Effector CD4-positive, alpha-beta T cell (primary cell): ENCODE measurements around the gene MIER1.
"Not testable (repeated sequence)": the region's sequence is repeated elsewhere in the genome, so short reads cannot be mapped to it uniquely, and the experiment has no call there.

Experiments used
- DNase-seq: peaks from one replicate; pipeline ENCODE4 v3.0.0-alpha.2; 2020
- total RNA-seq: gene quantifications from one replicate; lab custom pipeline; 2026; lab: John Stamatoyannopoulos, UW

The MIER1 gene
- 190 reads per million, percentile 92 among the genes with 10 or more reads in this experiment for total RNA-seq

DNA sequence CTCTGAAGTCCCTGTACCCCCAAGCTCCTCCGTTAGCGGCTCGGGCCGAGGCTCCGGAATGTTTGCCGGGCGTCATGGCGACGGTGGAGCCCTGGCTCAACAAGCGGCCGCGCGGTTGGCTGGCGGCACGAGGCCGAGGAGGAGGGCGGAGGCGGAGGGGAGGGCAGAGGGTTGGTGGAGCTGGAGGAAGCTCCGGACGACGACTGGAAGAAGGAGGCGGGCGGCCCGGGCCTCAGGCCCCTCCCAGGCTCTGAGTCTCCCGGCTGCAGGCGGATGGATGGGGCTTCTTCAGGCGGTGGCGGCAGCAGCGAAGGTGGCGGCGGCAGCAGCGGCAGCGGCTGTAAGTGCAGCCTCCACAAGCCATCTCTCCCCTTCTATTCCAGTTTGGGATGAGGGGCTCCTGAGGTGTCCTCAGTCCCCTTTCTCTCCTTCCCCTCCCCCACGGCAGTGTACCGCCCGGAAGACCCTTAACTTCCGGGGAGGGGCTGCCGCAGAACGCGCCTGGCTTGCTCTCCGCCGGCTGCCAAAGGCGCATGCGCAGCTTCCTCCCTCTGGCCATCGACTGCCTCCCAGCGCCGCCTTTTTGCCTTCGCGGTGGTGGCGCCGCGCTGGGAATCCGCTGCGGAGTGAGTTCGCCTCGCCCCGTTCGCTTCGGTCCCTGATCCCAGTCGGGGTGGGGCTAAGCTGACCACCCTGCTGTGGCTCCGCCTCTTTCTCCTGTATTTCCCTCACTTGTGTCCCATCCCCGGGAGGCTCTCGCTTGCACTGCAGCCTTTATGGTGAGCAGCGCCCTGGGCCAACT lies at the start of gene MIER1, which contains the start of gene DNAI4:
Gene MIER1 (plus strand): TSS at position 235 of the 802 bp plus-strand sequence. CDS start 39 bp downstream, at position 274.
Gene DNAI4 (minus strand): TSS at position 101 of the 802 bp plus-strand sequence. CDS start 25 bp downstream, at position 76.
- DNase-seq: peak; percentile 95

DNA sequence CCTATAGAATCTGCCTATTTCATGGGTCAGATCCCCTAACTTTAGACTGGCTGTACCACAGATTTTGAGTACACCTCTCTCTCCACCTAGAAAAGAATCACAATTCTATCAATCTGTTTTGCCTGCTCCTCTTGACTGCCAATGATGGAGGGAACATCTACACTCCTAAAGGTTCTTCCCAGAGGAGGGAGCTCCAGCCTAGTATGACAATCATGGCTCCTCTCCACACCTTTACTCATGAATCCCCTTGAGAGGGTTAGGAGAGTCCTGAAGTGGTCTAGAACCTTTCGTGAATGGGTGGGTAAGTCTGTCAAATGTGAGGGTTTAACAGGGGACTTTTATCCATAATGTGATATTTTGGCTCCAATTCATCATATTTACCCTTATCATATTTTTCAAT lies 48.1 kb upstream of the MIER1 start:
- no peak for DNase-seq

DNA sequence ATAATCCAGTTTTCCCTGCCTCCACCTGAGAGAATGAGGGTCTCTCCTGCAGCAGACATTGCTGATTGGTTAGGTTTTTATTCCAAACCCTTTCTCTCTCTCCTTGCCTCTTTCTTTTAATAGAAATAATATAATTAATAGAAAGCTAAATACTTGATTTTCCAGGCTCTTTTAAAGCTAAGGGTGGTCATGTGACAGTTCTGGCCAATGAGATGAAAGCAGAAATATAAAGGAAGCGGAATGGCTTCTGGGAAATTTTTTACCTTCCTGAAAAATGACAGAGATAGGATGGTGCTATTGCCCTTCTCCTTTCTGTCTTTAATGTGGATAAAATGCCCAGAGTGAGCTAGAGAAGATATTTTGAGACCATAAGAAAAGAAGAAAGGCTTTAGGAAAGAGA lies 35.8 kb upstream of the MIER1 start:
- no peak for DNase-seq

DNA sequence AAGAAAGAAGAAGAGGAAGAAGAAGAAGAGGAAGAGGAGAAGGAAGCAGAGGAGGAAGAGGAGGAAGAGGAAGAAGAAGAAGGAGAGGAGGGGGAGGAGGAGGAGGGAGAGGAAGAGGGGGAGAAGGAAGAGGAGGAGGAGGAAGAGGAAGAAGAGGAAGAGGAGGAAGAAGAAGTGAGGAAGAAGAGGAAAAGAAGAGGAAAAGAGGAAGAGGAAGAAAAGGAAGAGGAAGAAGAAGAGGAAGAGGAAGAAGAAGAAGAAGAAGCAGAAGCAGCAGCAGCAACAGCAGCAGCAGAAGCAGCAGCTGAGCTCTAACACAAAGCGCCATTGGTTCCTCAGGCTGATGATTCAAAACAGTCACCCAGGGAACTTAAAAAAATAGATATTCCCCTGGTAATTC lies 34.2 kb upstream of the MIER1 start:
- no peak for DNase-seq

DNA sequence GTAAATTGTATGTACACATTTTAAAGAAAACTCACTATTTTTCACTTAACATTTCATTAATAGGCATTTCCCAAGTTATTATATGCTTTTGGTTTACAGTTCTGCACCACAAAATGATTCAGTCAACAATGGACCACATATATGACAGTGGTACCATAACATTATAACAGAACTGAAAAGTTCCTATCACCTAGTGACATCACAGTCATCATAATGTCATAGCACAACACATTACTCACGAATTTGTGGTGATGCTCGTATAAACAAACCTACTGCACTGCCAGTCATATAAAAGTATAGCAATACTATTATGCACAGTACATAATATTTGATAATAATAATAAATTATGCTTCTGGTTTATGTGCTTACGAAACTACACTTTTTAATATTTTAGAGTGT lies 31.1 kb upstream of the MIER1 start:
- no peak for DNase-seq

DNA sequence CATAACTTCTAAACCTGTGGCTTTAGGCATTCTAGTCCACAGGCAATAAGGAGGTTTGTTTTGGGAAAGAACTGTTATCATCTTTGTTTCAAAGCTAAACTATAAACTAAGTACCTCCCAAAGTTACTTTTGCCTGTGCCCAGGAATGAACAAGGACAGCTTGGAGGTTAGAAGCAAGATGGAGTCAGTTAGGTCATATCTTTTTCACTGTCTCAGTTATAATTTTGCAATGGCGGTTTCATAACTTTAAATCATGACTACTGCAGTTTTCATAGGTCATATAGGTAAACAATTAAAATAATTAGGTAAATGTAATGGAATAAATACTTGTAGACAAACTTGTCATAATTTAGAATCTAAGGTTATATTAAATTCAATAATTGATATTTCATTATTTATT lies 9.6 kb upstream of the MIER1 start:
- not testable (repeated sequence) for DNase-seq

DNA sequence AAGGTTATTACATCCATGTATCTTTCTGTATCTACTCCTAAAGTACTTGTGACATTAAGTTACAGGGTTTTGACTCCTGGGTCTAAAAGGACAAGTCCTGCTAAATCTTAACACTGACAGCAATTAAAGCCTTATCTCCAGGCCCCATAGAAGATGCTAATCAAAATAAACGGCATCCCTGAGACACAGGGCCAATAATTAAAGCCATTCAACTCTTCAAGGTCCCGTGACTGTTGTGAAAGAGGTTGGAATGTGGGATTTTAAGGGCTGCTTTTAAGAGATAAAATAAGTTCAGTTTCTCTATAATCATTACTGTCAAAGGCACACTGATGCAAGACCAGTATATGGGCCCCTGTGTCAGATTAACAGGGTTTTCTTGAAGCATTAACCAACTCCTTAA lies 8.5 kb upstream of the MIER1 start:
- no peak for DNase-seq

DNA sequence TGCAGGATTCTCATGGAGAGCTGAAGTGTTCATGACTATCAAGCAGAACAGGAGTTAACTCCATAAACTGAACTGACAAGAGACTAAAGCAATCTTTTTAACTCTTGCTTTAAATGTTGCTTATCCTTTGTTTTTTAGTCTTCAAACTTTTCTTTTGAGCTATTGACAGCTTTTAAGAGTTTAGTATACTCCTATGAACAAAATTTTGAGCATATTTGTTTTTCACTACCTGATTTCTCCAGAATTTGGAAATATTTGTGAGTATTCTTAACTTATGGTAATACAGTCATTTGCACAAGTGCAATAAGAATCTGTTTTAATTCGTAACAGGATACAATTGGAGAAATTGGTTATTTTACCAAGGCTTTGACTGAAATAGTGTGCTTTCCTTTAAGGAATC lies 7.3 kb upstream of the MIER1 start:
- no peak for DNase-seq

DNA sequence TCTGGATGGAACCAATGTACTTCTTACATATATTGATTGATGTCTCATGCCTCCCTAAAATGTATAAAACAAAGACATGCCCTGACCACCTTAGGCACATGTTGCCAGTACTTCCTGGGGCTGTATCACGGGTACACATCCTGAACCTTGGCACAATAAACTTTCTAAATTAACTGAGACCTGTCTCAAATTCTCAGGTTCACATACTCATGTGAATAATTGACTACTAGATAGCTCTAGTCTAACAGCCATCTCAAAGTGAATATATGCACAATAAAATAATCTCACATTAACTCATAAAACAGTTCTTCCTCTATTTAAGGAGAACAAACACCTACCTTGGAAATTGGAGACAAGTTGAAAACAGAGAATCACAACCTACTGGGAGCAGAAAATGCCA lies 5.7 kb upstream of the MIER1 start:
- DNase-seq: no peak

DNA sequence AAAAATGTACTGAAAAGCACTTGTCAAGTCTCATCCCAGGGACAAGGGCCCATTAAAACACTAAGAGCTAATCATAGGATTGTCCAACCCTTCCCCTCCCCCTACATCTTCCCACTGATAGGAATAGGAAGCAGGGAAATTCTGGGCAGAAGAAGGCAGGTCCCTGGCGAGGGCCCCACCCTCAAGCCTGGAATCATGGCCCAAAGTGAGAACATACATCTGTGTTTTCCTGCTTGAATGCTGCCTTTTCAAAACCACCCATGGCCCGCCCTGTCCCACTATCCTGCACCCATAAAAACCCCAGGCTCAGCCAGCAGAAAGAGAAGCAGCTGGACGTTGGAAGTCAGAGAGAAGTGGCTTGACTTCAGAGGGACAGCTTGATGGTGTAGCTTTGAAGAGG lies 5.0 kb upstream of the MIER1 start:
- no peak for DNase-seq

DNA sequence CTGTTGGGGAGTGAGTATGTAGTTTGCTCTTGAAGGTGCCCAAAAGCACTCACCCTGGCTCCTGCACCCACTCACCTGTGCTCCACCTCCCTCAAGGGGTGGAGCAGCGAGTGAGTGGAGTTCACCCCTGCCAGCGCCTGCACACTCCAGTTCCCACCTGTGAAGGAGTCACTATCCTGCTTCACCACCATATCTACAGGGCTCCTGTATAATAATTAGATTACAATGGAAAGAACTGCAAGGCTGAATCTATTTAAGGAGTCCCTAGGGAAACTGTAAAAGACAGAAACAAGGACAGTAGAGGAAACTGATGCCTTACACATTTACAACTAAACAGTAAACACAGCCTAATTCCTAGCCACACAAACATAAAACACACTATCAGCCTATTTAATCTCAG lies 4.2 kb upstream of the MIER1 start:
- DNase-seq: no peak

DNA sequence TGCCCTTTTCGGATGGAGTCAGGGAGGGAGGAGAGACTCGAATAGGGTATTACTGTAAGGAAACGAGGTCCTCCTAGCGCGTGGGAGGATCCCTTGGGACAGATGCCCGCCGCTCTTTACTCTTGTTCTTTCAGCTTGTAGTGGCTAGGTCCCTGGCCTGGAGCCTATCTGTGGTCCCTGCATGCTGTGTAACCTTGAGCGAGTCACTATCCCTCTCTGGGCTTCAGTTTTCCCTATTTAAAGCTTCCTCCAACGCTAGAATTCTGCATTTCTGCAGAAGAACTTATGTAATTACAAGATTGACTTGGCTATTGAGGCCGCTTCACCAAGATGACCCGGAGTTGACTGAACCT lies 744 bp downstream of the MIER1 start:
- no peak for DNase-seq

DNA sequence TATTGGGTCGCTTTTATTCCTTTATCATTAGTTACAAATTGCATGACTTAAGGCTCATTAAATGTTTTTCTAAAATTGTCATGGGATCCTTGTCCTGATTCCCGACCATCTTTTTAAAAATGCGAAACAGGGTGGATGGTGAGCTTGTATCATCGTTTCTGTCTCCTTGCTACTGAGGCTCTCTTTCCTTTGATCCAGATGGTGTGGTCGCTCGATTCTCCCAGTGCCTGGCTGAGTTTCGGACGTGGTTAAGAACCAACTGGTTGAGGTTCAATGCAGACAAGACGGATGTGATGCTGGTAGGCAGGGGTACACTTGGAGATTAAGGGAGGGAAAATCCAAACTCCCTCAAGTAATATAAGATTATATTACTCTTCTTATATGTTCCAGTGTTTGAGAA lies 1.2 kb downstream of the MIER1 start:
- DNase-seq: no peak

DNA sequence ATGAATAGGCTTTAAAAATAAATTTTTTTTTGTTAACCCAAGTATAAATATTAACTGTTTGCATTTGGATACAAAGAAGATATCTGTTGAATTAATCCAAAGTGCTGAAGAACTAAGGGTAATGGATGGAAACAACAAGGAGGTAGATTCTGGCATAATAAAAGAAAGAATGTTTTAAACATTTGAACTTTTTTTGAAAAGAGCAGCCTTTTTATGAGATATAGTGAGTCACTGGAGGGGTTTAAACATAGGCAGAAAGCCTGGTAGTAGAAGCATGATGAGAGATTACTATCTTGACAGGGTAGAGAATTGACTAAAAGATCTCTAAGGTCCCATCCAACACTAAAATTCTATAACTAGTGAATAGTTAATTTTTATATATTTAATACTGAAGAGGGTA lies 2.7 kb downstream of the MIER1 start:
- DNase-seq: no peak

DNA sequence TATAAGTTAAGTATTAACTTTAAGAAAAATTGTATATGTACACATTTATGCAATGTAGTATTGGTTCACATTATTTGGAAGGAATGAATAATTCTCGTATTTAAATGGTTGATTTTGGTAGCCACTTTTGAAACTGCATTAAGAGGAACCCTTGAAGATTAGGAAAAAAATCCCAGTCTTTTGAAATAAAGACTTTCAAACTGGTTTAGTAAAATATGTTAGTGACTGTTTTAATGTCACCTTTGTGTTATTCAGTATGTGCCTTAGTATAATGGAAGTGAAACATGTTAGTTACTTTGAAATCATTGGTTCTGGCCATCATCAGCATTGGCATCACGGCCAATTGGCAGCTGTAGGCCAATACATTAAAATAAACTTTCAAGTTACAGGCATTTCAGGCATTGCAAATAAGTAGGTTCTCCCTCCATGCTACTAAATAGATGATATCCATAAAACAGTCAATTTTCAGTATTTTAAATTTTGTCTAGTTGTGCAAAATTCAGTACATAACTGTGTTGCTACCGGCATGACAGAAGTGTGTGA lies 4.4 kb downstream of the MIER1 start:
- DNase-seq: no peak

DNA sequence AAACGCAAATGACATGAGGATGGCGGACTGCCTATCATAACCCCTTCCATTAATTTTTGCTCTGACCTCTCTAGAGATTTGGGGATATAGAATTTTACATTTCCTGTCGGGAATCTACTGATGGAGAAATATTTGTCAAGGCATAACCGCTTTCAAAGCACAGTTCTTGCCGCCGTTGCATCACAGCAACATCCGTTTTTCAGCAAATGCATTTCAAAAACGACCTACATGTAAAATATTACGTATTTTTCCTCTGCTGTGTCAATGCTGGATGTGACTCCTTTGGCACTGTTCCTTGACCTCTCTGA lies 4.9 kb downstream of the MIER1 start:
- DNase-seq: no peak

DNA sequence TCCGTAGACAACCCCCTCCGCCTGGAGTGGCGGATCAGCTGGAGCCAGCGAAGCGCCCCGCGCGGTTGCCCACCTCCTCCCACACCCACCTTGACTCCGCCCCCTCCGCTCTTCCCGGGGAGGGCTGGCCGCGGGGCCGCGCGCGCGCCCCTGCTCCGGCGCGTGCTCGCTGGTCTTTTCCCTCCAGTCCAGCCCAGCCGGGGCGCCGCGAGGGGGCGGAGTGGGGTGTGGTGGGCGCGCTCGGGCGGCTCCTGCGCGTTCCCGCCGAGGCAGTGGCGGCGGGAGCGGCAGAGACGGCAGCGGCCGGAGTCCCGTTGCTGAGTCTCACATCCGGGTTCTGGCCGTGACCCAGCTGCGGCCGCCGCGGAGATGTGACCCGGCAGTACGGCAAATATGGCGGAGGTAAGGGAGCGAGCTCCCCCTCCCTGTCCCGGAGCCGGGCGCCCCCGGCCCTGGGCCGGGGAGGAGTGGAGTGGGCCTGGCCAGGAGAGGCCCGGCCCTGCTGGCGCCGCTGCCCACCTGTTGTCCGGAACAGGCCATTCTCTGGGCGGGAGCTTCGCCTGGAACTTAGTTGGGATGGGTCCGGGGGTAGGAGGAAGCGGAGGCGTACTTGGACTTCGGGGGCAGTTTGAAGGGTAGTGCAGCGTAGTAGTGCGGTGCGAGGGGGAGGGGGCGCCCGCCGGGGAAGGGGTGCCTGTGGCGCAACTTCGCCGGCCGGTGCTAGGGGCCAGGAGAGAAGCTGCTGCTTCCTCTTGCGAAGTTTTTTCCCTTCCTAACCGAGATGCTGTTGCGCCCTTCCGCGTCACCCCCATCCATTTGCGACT lies 5.4 kb downstream of the MIER1 start:
- DNase-seq: peak; percentile 90

DNA sequence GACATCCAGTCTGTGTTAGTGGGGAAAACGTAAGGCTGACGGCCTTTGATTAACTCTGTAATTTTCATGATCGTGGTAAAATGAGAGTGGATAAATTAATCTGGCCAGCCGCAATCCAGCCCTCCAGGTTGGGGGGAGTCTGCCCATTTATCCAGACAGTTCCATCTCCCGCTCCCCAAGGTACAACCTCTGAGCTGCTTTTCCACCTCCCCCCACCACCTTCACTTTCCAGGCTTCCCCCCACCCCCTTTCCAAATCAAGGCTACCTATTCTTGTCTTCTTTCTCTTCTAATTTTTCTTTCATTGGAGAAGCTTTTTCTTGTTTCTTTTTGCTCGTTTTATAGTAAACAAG lies 6.0 kb downstream of the MIER1 start:
- no peak for DNase-seq

DNA sequence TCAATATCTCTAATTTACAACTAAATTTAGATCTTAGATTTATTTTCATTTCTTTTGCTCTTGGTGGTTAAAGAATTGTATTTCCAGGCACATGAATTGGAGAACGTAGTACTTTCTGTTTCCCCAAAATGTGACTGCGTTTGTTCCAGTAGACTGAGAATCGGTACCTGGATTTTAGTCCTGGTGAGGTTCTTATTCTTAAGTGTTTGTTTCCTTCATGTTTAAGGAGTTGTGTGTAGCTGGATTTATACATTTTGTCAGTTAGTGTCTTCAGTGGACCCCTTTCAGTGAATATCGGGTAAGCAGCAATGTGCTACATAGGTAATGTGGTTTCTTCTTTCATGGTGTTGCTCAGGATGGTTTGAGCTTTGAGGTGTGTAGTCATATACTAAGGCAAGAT lies 6.8 kb downstream of the MIER1 start:
- DNase-seq: no peak

DNA sequence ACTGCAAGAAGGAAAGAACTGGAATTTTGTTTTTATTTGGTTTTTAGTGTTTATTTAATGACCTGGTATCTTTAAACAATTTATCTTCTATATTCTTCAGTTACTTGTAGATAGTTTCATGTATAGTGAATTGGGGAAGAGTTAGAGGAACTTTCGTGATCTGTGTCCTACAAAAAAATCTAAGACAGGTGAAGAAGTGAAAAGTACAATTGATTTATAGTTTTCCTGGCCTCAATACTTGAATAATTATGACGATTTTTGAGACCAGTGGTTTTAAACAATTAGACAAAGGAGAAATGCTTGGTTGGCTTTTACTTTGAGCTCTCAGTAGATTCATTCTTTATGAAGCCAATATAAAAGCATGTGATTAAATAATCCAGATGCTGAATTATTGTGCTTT lies 7.5 kb downstream of the MIER1 start:
- no peak for DNase-seq

DNA sequence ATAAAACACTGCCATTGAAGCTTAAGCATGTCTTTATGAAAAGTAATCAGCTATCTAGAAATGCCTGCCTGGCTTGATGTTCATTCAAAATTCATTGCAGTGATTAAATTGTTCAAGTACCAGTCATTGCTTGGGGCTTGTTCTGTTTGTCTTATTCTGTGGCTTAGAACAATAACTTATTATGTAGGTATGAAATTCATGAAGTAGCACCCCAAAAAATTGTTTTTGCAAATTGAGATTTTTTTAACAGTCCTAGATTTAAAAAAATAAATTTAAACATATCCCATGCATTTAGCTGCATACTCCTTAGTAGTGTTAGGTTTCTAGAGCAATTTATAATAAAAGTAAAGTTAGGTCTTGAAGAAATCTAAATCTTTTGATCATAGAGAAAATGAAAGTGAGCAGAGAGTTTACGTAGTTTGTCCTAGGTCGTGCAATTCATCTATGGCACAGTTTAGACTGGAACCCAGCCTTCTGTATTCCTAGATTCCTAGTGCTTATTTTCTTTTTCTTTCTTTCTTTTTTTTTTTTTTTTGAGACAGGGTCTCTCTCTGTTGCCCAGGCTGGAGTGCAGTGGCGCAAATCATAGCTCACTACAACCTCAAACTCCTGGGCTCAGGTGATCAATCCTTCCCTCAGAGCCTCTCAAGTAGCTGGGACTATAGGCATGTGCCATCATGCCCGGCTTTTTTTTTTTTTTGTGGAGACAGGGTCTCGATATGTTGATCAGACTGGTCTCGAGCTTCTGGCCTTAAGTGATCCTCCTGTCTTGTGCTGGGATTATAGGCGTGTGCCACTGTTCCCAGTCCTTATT lies 9.3 kb downstream of the MIER1 start:
- no peak for DNase-seq

DNA sequence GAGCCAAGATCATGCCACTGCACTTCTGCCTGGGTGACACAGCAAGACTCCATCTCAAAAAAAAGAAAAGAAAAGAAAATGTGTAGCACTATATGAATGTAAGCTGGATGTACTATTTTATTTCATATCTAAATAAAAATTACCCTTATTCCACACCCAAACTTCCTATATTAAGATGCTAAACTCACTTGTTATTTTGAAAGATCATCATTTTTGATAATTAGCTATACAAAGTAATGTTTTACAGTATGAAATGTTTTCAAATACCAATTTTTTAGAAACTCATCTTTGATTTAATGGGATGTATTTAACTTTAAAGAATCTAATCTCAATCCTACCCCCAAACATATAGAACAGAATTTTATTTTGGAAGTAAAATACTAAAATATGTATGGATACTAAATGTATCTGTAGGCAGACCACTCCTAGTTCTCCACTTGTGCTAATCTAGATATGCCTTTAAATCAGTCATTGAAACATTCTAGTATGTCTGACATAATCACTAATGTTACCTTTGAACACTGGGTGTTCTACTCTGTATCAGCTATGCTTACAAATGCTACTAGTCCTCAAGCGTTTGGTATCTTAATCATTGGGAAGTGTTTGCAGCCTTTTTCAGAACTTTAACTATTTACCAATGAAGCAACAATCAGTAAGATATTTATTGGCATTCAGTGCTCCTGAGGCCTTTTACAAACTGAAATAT lies 12.9 kb downstream of the MIER1 start:
- no peak for DNase-seq

DNA sequence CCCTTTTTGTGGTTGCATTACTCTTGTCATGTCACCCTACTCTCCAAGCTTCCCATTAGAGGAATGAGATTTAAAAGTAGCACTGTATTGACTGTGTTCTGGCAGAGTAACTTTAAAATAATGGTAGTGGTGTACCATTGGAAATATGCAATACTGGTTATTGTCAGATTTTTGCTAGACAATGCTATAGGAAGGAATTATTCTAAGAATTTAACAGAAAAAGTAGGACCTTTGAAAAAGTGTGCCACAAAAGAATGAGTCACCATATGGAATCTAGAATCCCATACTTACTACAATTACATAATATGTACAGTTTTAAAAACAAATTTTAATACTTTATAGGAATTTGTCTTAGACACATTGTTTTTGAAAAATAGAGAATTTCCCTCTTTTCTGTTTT lies 13.8 kb downstream of the MIER1 start:
- no peak for DNase-seq
